Inflammatory macrophage (primary cell): ENCODE results near the gene TVP23A.
A peak's percentile ranks its signal among the peaks of the same experiment; 100 is the strongest.
"Not testable (repeated sequence)": the region's sequence is repeated elsewhere in the genome, so short reads cannot be mapped to it uniquely, and the experiment has no call there.

Experiments
- DNase-seq, 2 donors: peaks; one replicate each; pipeline ENCODE4 v3.0.0-alpha.2; 2020 to 2022

TVP23A gene

GRCh38 chr16:10744370-10745030, 74.1 kb downstream of the TVP23A start:
- DNase-seq: no peak

- peak; percentile 99 to 100 for DNase-seq
These were observed 74.8 kb downstream of the TVP23A start, which contains the start of gene NUBP1 for GRCh38 chr16:10743610-10744369. NUBP1 (plus strand) TSS chr16:10743842; CDS start chr16:10743864, 22 bp downstream.

GRCh38 chr16:10743227-10743609, 75.4 kb downstream of the TVP23A start:
- DNase-seq: no peak

- DNase-seq: no peak
These were observed 76.8 kb downstream of the TVP23A start for GRCh38 chr16:10741844-10742243.

- DNase-seq: not testable (repeated sequence)
These were observed 77.3 kb downstream of the TVP23A start for GRCh38 chr16:10741249-10741648.

GRCh38 chr16:10740845-10741208, 77.8 kb downstream of the TVP23A start:
- no peak for DNase-seq

GRCh38 chr16:10740000-10740844, 78.4 kb downstream of the TVP23A start:
- DNase-seq: no peak

- peak; percentile 86 to 87 for DNase-seq
These were observed 80.1 kb downstream of the TVP23A start for GRCh38 chr16:10738231-10739077.

GRCh38 chr16:10737068-10737625, 81.4 kb downstream of the TVP23A start:
- peak; percentile 78 to 80 for DNase-seq

- DNase-seq: no peak
These were observed 86.8 kb downstream of the TVP23A start for GRCh38 chr16:10731790-10732189.

- no peak for DNase-seq
These were observed 89.2 kb downstream of the TVP23A start for GRCh38 chr16:10729104-10730048.

GRCh38 chr16:10728003-10728887, 90.3 kb downstream of the TVP23A start:
- no peak for DNase-seq
